OCI-LY3 (cell line): ENCODE measurements around the gene RIMOC1.

ENCODE experiments used
- H2AFZ ChIP-seq: fragments of 200-600, 300-600 bp; shearing (Covaris generic); 2 replicates; pipeline ENCODE4 v1.6.0; 2014; ENCODE audit warnings: antibody characterized with exemption, low read depth, low read length
- H3K27ac ChIP-seq: fragments of 200-600, 300-600 bp; sonication (generic); 2 replicates; pipeline ENCODE4 v1.5.1; 2014; ENCODE audit warnings: mild to moderate bottlenecking, low read length, moderate library complexity, mixed read lengths
- H3K27me3 ChIP-seq: fragments of 200-600, 300-600 bp; sonication (generic); 2 replicates; pipeline ENCODE4 v1.6.1; 2014; ENCODE audit warnings: low read depth, low read length, mixed read lengths
- H3K36me3 ChIP-seq: fragments of 200-600, 300-600 bp; sonication (generic); replicated peaks from 2 replicates; pipeline ENCODE3; 2014; ENCODE audit warnings: low read depth, low read length, mixed read lengths
- H3K4me1 ChIP-seq: fragments of 300-600, 200-600 bp; sonication (generic); 2 replicates; pipeline ENCODE4 v1.6.1; 2014; ENCODE audit warnings: low read length, mixed read lengths
- H3K4me2 ChIP-seq: fragments of 200-600, 300-600 bp; sonication (generic); 2 replicates; pipeline ENCODE4 v1.6.1; 2014; ENCODE audit warnings: low read length, mixed read lengths
- H3K4me3 ChIP-seq: fragments of 300-600, 200-600 bp; sonication (generic); 2 replicates; pipeline ENCODE4 v1.5.1; 2014; ENCODE audit warnings: antibody characterized with exemption, mild to moderate bottlenecking, low read length, moderate library complexity
- H3K79me2 ChIP-seq: fragments of 300-600, 200-600 bp; shearing (Covaris generic); 2 replicates; pipeline ENCODE4 v1.6.1; 2014; ENCODE audit warnings: mild to moderate bottlenecking, low read length, mixed read lengths
- H3K9ac ChIP-seq: fragments of 300-600, 200-600 bp; shearing (Covaris generic); 2 replicates; pipeline ENCODE4 v1.6.0; 2014; ENCODE audit warnings: mild to moderate bottlenecking, low read length, moderate library complexity
- H3K9me3 ChIP-seq: fragments of 200-600, 300-600 bp; shearing (Covaris generic); 2 replicates; pipeline ENCODE4 v1.6.1; 2014; ENCODE audit warnings: low read length, mixed read lengths; ENCODE audit not compliant: insufficient read depth
- H4K20me1 ChIP-seq: fragments of 200-600, 300-600 bp; sonication (generic); 2 replicates; pipeline ENCODE4 v1.6.1; 2016; ENCODE audit warnings: low read length, mixed read lengths; ENCODE audit not compliant: insufficient read depth
- EZH2phosphoT487 ChIP-seq: fragments of 200-600 bp; shearing (Covaris generic); IDR thresholded peaks from 2 replicates; pipeline ENCODE4 v1.6.1; 2018; ENCODE audit warnings: antibody characterized with exemption, mixed run types, low read depth
- TF ChIP-seq, protein P1 (sequence below): fragments of 200-600, 300-600 bp; sonication (generic); IDR thresholded peaks from 2 replicates; pipeline ENCODE4 v1.5.1; 2014; ENCODE audit warnings: antibody characterized with exemption, low read length, low read depth

Gene RIMOC1

DNA sequence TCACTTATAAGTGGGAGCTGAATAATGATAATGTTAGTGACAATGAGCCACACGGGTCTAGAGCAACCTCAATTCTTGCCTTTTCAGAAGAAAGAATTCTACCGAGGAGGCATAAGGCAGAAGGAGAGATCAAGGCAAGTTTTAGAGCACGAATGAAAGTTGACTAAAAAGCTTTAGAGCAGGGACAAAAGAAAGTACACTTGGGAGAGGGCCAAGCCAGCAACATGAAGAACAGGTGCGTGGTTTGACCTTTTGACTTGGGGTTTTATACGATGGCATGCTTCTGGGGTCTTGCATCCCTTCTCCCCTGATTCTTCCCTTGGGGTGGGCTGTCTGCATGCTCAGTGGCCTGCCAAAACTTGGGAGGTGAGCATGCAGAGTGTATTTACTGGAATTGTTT is 21.4 kb upstream of the RIMOC1 start:
- Histone ChIP-seq H3K4me3 (no peak overlapping the region), H3K4me1 (peaks cover 6% of the 10 kb centered on the region; the same call in 1 of the 2 replicates), H3K4me2 (no peak overlapping the region), H4K20me1 (no peaks in the 10 kb centered on the region), H3K9ac (no peak overlapping the region), H3K27me3 (no peaks in the 10 kb centered on the region), H3K9me3 (no peaks in the 10 kb centered on the region), H3K36me3 (no peaks in the 10 kb centered on the region), H3K79me2 (no peaks in the 10 kb centered on the region), H2AFZ (no peak overlapping the region), H3K27ac (no peak overlapping the region)
- TF ChIP-seq, protein P1, sequence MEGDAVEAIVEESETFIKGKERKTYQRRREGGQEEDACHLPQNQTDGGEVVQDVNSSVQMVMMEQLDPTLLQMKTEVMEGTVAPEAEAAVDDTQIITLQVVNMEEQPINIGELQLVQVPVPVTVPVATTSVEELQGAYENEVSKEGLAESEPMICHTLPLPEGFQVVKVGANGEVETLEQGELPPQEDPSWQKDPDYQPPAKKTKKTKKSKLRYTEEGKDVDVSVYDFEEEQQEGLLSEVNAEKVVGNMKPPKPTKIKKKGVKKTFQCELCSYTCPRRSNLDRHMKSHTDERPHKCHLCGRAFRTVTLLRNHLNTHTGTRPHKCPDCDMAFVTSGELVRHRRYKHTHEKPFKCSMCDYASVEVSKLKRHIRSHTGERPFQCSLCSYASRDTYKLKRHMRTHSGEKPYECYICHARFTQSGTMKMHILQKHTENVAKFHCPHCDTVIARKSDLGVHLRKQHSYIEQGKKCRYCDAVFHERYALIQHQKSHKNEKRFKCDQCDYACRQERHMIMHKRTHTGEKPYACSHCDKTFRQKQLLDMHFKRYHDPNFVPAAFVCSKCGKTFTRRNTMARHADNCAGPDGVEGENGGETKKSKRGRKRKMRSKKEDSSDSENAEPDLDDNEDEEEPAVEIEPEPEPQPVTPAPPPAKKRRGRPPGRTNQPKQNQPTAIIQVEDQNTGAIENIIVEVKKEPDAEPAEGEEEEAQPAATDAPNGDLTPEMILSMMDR: no peak
- no peak for TF ChIP-seq EZH2phosphoT487

DNA sequence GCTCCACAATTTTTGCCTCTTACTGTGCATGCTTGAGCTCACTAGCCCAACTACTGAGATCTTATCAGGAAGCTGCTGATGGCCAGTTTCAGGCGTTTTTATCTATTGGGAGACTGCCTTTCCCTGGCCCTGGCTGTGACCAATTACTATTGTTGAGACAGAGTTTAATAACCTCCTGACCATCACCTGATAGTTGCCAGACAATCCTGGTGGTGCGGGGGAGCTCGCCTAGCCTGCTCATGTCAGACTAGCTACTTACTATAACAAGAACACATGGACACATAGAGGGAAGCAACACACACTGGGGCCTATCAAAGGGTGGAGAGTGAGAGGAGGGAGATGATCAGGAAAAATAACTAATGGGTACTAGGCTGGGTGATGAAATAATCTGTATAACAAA is 20.9 kb upstream of the RIMOC1 start:
- Histone ChIP-seq H3K4me1 (peaks cover 6% of the 10 kb centered on the region; the same call in 1 of the 2 replicates), H3K9me3 (no peaks in the 10 kb centered on the region), H3K79me2 (no peaks in the 10 kb centered on the region), H3K4me2 (no peak overlapping the region), H3K4me3 (no peak overlapping the region), H2AFZ (no peak overlapping the region), H3K27me3 (no peaks in the 10 kb centered on the region), H3K27ac (no peak overlapping the region), H4K20me1 (no peaks in the 10 kb centered on the region), H3K36me3 (no peaks in the 10 kb centered on the region), H3K9ac (no peak overlapping the region)
- TF ChIP-seq, protein P1: no peak
- TF ChIP-seq EZH2phosphoT487: no peak

DNA sequence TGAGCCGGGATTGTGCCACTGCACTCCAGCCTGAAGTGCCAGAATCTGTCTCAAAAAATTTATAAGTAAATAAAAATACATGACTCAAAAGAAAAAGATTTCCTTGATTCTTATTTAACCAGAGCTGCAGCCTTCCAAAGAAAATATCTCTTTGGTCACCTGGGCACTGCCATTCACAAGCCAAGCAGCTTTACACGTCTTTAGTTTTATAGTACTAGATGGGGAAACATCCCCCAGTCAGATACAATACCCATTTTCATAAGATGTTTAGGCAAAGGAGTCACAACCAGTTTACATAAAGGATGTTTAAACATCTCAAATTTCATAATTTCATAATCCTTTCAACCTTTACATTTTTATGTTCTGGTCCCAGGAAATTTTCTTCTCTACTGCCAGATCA is 20.2 kb upstream of the RIMOC1 start:
- Histone ChIP-seq H3K4me2 (no peak overlapping the region), H3K4me3 (no peak overlapping the region), H3K4me1 (0 out of 2 replicates have a peak, but pooled peaks cover under 1% of the 10 kb centered on the region), H3K79me2 (no peaks in the 10 kb centered on the region), H4K20me1 (no peaks in the 10 kb centered on the region), H3K27ac (no peak overlapping the region), H3K27me3 (no peaks in the 10 kb centered on the region), H2AFZ (no peak overlapping the region), H3K9ac (no peak overlapping the region), H3K9me3 (no peaks in the 10 kb centered on the region), H3K36me3 (no peaks in the 10 kb centered on the region)
- TF ChIP-seq EZH2phosphoT487: no peak
- TF ChIP-seq, protein P1: no peak

DNA sequence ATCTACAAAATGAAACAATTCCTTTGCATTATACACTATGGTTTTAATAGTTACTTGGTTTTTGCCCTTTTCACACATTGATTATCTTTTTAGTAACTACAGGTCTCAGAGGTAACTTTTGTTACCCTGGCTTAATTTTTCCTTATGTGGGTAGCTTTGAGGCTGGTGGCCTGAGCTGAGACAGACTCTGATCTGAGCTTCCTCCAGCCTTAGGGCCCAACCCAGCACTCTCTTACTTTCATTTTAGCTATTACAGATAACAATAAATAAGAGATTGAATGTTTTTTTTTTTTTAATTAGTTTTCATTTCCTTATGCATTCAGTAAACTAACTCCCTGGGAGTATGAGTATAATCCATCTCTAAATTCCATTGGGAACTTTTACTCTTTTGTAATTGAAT is 18.9 kb upstream of the RIMOC1 start:
- Histone ChIP-seq H3K4me1 (no peaks in the 10 kb centered on the region), H3K79me2 (no peaks in the 10 kb centered on the region), H4K20me1 (no peaks in the 10 kb centered on the region), H3K9me3 (no peaks in the 10 kb centered on the region), H3K9ac (no peak overlapping the region), H3K4me3 (no peak overlapping the region), H3K27ac (no peak overlapping the region), H3K4me2 (no peak overlapping the region), H2AFZ (no peak overlapping the region), H3K27me3 (no peaks in the 10 kb centered on the region), H3K36me3 (no peaks in the 10 kb centered on the region)
- no peak for TF ChIP-seq EZH2phosphoT487
- TF ChIP-seq, protein P1: no peak
